Left colon (tissue), 2 donors: Measurements from ENCODE around the gene HCN4. TPM values are rescaled to one million over a fixed set of nuclear protein-coding genes. Genes with fewer than 3 reads are reported as not detected.
"Not testable (repeated sequence)": the region's sequence is repeated elsewhere in the genome, so short reads cannot be mapped to it uniquely, and the experiment has no call there.

Experiments used
- ATAC-seq: fragments of 200-7000 bp; cut with Tn5 transposase; one replicate; pipeline ENCODE4 v1.9.1; 2020; ENCODE audit warnings: mild to moderate bottlenecking, moderate library complexity
- DNase-seq, 2 donors: peaks; one replicate each; pipeline ENCODE4 v3.0.0-alpha.2; 2020
- intact Hi-C, 2 donors: fragments of 100-400 bp; cut with DNase I in 1 of 2; cut with micrococcal nuclease in 1 of 2; formaldehyde crosslinking; loops; one replicate each; pipeline versions ENCODE4 v1.11.2 to v1.14.0; 2022; cut with DNase I, micrococcal nuclease
- long read RNA-seq: library from polyadenylated mRNA; unstranded; transcript quantifications from one replicate; pipeline ENCODE4 v2.0.0, GENCODE V29; 2021
- total RNA-seq, 2 donors: library from RNA; stranded (reverse); fragmentation: NEBNext Ultra II Directional; extraction: Animal tissue kit (Norgen Biotek cat#: 25700); gene quantifications; one replicate each; pipeline ENCODE4 v1.2.1, GENCODE V29; 2021
- donor health status: DM: no; HTN: no; CAD: no.
- donor health status: DM: yes; HTN: yes; CAD: no.

The HCN4 gene
- total RNA-seq = under 1 TPM; 0.12 to 0.28 TPM
- long read RNA-seq = 0 reads

DNA sequence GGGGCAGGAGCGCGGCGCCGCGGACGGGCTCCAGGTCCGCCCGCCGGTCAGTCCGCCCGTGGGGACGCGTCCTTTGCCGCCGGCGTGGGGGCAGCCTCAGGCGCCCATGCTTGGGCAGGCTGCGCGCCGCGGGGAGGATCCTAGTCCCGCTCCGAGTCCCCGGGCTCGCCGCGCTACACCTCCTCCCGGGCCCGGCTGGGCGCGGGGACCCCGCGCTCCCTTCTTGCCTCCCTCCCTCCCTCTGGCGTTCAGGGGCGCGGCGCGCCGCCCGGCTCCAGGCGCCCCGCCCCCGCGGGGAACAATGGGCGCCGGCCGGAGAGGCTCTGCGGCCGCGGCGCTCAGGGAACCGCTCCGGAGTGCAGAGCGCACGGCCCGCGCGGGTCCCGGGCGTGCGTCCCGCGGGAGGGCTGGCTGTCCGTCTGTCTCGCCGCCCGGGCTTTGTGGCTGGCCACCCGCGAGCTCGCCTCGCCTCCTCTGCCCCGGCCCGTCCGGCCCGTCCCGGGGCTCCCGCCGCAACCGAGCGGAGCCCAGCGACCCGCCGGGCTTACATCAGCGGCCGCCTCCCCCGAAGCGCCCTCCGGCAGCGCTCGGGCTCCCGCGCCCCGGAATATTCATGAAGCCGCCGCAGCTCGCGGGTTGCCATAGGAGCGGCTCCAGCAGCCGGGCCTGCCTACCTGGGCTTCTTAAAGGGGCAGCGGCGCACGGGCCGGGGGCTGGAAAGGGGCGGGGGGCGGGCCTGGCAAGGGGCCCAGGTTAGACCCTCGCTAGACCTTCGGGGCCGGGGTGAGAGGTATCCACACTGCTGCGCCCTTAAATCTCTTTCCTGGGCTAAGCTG, at the start of gene HCN4:
HCN4 (minus strand) TSS at position 658 of the 836 bp plus-strand sequence. CDS start 688 bp downstream, outside the sequence.
- peak in 1 of 2 donors; percentile 18 for DNase-seq
- peak; percentile 61 for ATAC-seq
- intact Hi-C loops = no loop called here

- ATAC-seq (no peak), DNase-seq (no peak)
- intact Hi-C loops = no loop called here
Observed at GRCh38 chr15:73414876-73415275, 46.1 kb upstream of the HCN4 start.

GRCh38 chr15:73403171-73403570, 34.4 kb upstream of the HCN4 start:
- intact Hi-C loops = no loop called here
- DNase-seq = no peak
- ATAC-seq = no peak

- DNase-seq, intact Hi-C loops, ATAC-seq: not testable (repeated sequence)
Observed at GRCh38 chr15:73400222-73400621, 31.5 kb upstream of the HCN4 start.

DNA sequence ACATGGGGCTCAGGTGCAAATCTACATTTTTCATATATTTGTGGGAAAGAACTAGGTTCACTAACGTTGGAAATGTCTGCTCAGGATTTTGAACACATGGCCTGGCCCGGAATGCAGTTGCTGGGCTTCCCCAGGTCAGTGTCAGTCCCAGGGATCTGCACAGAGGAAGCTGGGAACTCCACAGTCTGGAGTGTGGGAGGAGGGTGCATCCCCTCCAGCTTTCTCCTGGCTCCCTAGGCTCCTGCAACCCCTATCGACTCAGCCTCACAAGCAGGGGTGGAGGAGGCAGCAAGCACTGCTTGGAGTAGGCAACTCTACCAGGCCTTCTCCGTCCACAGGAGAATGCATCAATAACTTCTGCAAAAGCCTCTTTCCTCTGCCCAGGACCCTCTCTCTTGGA, 30.1 kb upstream of the HCN4 start:
- ATAC-seq (no peak), DNase-seq (no peak)
- intact Hi-C loops = no loop called here

DNA sequence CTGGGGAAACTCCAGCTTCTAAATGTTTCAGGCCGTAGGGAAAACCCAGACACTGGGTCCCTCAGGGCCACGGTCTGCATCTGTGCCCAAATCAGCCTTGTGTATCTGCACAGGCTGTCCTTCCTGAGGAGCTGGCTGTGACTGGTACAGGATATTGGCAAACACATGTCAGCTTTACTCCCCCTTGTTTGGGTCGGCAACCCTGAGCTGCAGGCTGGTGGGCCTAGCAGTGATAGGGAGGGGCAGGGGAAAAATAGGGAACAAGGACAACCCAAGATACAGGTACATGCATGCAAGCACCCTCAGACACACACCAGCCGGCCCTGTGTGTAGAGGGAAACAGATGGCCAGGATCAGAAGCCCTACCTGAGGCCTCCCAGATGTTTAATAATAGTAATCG, 28.7 kb upstream of the HCN4 start:
- intact Hi-C loops = no loop called here
- no peak for DNase-seq

GRCh38 chr15:73395671-73396070, 26.9 kb upstream of the HCN4 start:
- intact Hi-C loops = no loop called here
- ATAC-seq = no peak
- no peak for DNase-seq

More for the DNA sequence above, 28.7 kb upstream of the HCN4 start:
- ATAC-seq = no peak

DNA sequence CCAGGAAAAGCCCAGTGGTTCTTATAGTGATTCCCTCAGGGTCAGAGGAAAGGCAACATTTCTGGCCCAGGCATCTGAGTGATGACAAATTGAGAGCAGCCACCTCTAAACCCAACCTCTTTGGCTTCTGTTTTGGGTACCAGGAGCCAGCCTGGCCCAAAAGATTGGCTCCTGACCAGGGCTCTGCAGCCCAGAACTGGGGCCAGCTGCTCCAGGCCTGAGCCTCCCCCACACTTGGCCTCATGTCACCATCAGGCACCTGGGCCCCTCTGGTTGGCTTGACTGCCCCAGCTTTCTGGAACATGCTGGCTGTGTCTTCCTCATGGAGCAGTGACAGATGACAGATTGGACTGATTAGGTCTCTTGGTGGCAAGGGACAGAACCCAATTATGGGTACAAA, 26.0 kb upstream of the HCN4 start:
- intact Hi-C loops = no loop called here
- DNase-seq (no peak), ATAC-seq (no peak)

GRCh38 chr15:73393336-73393735, 24.6 kb upstream of the HCN4 start:
- DNase-seq (no peak), ATAC-seq (no peak)
- intact Hi-C loops = no loop called here

DNA sequence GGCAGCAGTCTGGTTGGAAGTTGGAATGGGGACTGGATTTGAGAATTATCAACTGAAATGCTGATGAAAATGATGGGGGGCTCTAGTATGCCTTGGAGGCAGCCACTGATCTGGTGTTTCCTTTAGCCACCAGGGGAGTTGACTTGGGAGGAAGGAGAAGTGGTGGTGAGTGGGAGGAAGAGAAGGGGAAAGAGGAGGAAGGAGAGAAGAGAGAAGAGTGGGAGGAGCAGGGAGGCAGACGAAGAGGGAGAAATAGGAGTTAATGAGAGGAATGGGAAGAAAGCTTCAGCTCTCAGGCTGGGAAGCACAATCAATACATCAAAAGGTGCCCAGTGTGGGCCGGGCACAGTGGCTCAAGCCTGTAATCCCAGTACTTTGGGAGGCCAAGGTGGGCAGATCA, 23.3 kb upstream of the HCN4 start:
- no peak for DNase-seq
- no peak for ATAC-seq
- intact Hi-C loops = no loop called here

- intact Hi-C loops = no loop called here
- DNase-seq = no peak
- ATAC-seq = no peak
Observed at GRCh38 chr15:73391128-73391872, 22.5 kb upstream of the HCN4 start.

- ATAC-seq = no peak
- DNase-seq = no peak
- intact Hi-C loops = no loop called here
Observed at GRCh38 chr15:73389971-73390544, 21.3 kb upstream of the HCN4 start.

DNA sequence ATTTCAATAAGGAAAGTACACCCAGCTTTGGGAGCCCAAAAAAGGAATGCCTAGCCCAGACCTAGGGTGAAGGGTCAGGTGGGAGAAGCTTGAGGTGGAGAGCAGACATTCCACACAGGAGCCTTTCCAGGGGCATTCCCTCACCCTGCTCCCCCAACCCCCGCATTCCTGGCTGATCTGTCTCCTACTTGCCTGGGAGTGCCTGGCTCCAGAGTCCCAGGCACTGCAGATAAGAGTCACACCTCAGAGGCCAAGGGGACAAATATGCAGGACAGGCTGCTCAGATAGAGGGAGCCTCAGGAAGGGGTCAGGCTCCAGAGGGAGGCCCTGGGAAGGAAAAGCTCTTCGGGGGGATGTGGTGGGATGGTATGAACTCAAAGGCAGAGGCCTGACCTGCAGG, 20.8 kb upstream of the HCN4 start:
- DNase-seq (no peak), ATAC-seq (no peak)
- intact Hi-C loops = no loop called here

GRCh38 chr15:73388256-73388781, 19.6 kb upstream of the HCN4 start:
- DNase-seq = no peak
- no peak for ATAC-seq
- intact Hi-C loops = no loop called here

DNA sequence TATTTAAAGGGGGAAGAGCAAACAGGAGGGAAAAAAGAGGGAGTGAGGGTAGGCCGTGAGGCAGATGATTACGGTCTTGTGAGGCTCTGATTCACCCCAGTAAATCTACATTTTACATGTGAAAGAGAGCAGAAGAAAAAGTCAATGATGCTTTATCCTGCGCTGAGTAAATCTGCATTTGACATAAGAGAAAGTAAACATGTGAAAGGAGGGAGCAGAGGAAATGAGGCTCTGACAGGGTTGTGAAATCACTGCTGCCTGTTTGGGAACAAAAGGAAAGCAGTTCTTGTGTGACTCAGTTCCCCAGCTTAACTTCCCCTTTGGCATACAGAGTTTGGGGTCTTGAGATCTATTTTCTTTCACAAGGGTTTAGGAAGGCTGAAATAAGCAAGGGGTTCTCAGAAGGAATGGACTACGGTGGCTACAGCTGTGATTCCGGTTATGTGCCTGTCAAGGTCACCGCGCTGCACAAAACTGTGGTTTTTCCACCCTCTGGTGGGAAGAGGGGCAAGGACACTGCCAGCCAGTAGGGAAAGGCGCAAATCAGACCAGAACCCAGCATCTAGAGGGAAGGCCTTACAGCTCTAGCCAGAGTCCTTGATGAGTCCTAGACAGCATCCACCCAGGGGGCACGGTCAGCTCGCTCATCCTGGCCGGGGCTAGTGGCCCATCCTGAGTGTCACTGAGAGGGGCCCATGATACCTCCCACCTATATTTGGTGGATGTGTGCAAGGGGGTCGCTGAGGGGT, 18.9 kb upstream of the HCN4 start:
- no peak for ATAC-seq
- no peak for DNase-seq
- intact Hi-C loops = no loop called here

GRCh38 chr15:73386886-73387506, 18.2 kb upstream of the HCN4 start:
- ATAC-seq (no peak), DNase-seq (no peak)
- intact Hi-C loops = no loop called here

GRCh38 chr15:73386238-73386637, 17.5 kb upstream of the HCN4 start:
- DNase-seq = no peak
- intact Hi-C loops = no loop called here
- ATAC-seq = no peak

DNA sequence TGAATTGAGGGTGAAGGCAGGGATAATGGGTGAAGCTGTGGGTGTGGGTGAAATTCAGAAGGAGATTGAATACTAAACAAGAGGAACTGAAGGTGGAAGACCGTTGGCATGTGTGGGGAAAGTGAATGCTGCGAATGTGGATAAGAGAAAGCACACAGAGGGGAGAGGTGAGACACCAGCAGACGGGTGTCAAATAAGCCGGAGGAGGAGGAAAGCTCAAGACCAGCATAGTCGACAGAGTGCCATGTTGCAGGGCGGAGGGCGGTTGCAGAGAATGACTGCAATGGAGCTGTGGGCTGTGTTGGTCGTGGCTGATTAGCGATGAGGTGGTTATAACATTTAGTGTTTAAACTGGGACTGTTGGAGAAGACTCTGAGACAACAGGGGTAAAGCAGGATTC, 16.4 kb upstream of the HCN4 start:
- DNase-seq (no peak), ATAC-seq (no peak)
- intact Hi-C loops = no loop called here
